ENCODE data around the gene CCDC148.
"Not testable (repeated sequence)": the region's sequence is repeated elsewhere in the genome, so short reads cannot be mapped to it uniquely, and the experiment has no call there.

Gene CCDC148

DNA sequence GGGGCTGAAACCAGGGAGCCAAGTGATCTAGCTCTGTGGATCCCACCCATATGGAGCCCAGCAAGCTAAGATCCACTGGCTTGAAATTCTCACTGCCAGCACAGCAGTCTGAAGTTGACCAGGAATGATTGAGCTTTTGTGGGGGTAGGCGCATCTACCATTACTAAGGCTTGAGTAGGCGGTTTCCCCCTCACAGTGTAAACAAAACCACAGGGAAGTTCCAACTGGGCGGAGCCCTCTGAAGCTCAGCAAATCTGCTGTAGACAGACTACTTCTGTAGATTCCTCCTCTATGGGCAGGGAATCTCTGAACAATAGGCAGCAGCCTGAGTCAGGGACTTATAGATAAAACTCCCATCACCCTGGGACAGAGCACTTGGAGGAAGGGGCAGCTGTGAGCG lies 96.7 kb downstream of the CCDC148 start:
- peaks cover 4% of the 10 kb centered on the region for H3K79me2 ChIP-seq
- no peak overlapping the region for H3K4me2 ChIP-seq (ENCODE audit: low read length)
- H3K27ac ChIP-seq, result no peak overlapping the region
- no peaks in the 10 kb centered on the region for H3K36me3 ChIP-seq (ENCODE audit: control insufficient read depth, insufficient read depth, low read length)
- H3K9me3 ChIP-seq (ENCODE audit: control insufficient read depth, low read length), result no peaks in the 10 kb centered on the region
- TF ChIP-seq, protein P1, sequence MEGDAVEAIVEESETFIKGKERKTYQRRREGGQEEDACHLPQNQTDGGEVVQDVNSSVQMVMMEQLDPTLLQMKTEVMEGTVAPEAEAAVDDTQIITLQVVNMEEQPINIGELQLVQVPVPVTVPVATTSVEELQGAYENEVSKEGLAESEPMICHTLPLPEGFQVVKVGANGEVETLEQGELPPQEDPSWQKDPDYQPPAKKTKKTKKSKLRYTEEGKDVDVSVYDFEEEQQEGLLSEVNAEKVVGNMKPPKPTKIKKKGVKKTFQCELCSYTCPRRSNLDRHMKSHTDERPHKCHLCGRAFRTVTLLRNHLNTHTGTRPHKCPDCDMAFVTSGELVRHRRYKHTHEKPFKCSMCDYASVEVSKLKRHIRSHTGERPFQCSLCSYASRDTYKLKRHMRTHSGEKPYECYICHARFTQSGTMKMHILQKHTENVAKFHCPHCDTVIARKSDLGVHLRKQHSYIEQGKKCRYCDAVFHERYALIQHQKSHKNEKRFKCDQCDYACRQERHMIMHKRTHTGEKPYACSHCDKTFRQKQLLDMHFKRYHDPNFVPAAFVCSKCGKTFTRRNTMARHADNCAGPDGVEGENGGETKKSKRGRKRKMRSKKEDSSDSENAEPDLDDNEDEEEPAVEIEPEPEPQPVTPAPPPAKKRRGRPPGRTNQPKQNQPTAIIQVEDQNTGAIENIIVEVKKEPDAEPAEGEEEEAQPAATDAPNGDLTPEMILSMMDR (IDR thresholded peaks at IDR 0.05), result no peak
- no peaks in the 10 kb centered on the region for H3K27me3 ChIP-seq (ENCODE audit: control insufficient read depth, insufficient read depth, low read length)
- H3K4me1 ChIP-seq, result no peaks in the 10 kb centered on the region
- H2AFZ ChIP-seq, result no peak overlapping the region
- H3K4me3 ChIP-seq (ENCODE audit: low read depth, low read length), result no peak overlapping the region
- H3K9ac ChIP-seq, result no peak overlapping the region

DNA sequence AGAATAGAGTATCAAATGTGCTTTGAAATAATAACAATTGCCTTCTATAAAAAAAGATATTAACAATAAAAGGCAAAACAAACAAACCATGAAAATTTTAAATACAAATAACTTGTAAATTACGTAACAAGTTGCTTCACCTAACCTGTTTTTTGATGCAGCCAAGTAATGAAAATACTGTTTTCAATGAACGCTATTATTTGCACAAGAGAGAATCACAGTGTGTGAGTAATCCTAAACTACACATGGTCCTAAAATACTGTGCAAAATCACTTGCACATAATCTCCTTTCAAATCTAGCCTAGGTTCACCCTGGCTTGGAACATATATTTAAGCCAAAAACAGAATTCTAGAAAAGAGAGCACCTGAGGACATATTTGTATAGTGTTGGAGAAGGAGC lies 98.9 kb downstream of the CCDC148 start:
- H3K27me3 ChIP-seq (ENCODE audit: control insufficient read depth, insufficient read depth, low read length), result no peaks in the 10 kb centered on the region
- H3K9ac ChIP-seq, result no peak overlapping the region
- peaks cover 4% of the 10 kb centered on the region for H3K79me2 ChIP-seq
- no peaks in the 10 kb centered on the region for H3K36me3 ChIP-seq (ENCODE audit: control insufficient read depth, insufficient read depth, low read length)
- H3K4me1 ChIP-seq, result no peaks in the 10 kb centered on the region
- H3K9me3 ChIP-seq (ENCODE audit: control insufficient read depth, low read length), result no peaks in the 10 kb centered on the region
- no peak overlapping the region for H3K4me3 ChIP-seq (ENCODE audit: low read depth, low read length)
- TF ChIP-seq, protein P1 (IDR thresholded peaks at IDR 0.05), result no peak
- no peak overlapping the region for H3K4me2 ChIP-seq (ENCODE audit: low read length)
- no peak overlapping the region for H2AFZ ChIP-seq
- no peak overlapping the region for H3K27ac ChIP-seq

DNA sequence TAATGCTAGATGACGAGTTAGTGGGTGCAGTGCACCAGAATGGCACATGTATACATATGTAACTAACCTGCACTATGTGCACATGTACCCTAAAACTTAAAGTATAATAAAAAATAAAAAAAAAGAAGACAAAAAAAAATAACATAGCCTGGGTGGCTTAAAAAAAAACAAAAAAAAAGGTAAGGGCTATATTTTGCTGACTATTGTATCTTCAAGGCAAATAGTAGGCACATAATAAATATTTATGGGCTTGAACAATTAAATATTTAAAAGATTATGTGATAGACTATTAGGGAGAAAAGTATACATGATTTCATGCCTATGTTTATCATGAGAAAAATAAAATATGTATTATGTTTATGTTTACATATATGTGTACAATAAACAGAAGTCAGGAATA lies 99.4 kb downstream of the CCDC148 start:
- H3K27me3 ChIP-seq (ENCODE audit: control insufficient read depth, insufficient read depth, low read length), result no peaks in the 10 kb centered on the region
- peaks cover 1% of the 10 kb centered on the region for H3K79me2 ChIP-seq
- H3K9ac ChIP-seq, result no peak overlapping the region
- H3K4me2 ChIP-seq (ENCODE audit: low read length), result no peak overlapping the region
- H3K27ac ChIP-seq, result no peak overlapping the region
- H3K36me3 ChIP-seq (ENCODE audit: control insufficient read depth, insufficient read depth, low read length), result no peaks in the 10 kb centered on the region
- no peaks in the 10 kb centered on the region for H3K4me1 ChIP-seq
- TF ChIP-seq, protein P1 (IDR thresholded peaks at IDR 0.05), result no peak
- H2AFZ ChIP-seq, result no peak overlapping the region
- no peak overlapping the region for H3K4me3 ChIP-seq (ENCODE audit: low read depth, low read length)
- H3K9me3 ChIP-seq (ENCODE audit: control insufficient read depth, low read length), result no peaks in the 10 kb centered on the region

DNA sequence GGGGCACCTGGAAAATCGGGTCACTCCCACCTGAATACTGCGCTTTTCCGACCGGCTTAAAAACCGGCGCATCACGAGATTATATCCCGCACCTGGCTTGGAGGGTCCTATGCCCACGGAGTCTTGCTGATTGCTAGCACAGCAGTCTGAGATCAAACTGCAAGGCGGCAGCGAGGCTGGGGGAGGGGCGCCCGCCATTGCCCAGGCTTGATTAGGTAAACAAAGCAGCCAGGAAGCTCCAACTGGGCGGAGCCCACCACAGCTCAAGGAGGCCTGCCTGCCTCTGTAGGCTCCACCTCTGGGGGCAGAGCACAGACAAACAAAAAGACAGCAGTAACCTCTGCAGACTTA lies 105.1 kb downstream of the CCDC148 start:
- H3K4me1 ChIP-seq; H2AFZ ChIP-seq; H3K4me2 ChIP-seq (ENCODE audit: low read length); H3K4me3 ChIP-seq (ENCODE audit: low read depth, low read length); H3K27ac ChIP-seq; H3K36me3 ChIP-seq (ENCODE audit: control insufficient read depth, insufficient read depth, low read length); H3K79me2 ChIP-seq; H3K9ac ChIP-seq; H3K27me3 ChIP-seq (ENCODE audit: control insufficient read depth, insufficient read depth, low read length); H3K9me3 ChIP-seq (ENCODE audit: control insufficient read depth, low read length): not testable (repeated sequence)

DNA sequence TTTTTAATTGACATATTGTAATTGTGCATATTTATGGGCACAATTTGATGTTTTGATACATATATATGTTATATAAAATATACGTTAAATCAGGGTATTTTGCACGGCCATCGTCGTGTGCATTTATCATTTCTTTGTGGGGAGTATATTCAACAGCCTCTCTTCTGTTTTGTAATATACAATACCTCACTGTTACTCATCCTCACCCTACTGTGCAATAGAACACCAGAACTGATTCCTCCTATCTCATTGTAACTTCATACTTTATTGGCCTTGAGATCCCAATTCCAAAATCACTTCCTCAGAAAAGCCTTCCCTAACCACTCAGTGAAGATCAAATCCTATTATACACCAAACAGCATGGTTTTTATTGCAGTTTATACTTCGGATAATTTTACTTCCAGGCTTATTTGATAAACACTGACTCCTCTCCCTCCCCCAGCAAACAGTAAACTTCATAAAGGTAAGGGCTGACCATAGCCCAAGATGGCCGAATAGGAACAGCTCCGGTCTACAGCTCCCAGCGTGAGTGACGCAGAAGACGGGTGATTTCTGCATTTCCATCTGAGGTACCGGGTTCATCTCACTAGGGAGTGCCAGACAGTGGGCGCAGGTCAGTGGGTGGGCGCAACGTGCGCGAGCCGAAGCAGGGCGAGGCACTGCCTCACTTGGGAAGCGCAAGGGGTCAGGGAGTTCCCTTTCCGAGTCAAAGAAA lies 105.6 kb downstream of the CCDC148 start:
- H3K27me3 ChIP-seq (ENCODE audit: control insufficient read depth, insufficient read depth, low read length); H3K4me2 ChIP-seq (ENCODE audit: low read length); H3K27ac ChIP-seq; H3K79me2 ChIP-seq; H3K4me1 ChIP-seq; H3K4me3 ChIP-seq (ENCODE audit: low read depth, low read length); H3K9me3 ChIP-seq (ENCODE audit: control insufficient read depth, low read length); H3K36me3 ChIP-seq (ENCODE audit: control insufficient read depth, insufficient read depth, low read length); H2AFZ ChIP-seq; H3K9ac ChIP-seq: not testable (repeated sequence)

DNA sequence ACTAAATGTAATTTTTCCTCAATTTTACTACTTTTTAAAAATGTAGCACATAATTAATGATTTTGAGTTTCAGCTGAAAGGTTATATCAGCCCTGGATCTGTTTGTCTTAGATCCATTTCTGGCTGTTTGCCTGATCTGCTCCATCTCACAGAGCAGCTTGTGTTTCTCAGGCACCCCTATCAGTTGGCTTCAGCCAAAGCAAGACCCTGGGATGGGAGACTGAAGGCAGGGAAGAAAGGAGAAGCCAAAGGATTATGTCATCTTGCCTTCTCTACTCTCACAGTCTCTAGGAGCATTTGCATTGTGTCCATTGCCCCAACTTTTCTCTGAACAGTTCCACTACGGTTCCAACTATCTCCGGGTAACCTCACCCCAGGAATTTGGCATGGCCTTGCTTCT lies 110.5 kb downstream of the CCDC148 start:
- Histone ChIP-seq H2AFZ (no peak overlapping the region), H3K79me2 (no peaks in the 10 kb centered on the region), H3K4me1 (peaks cover 8% of the 10 kb centered on the region), H3K4me3 (ENCODE audit: low read depth, low read length) (no peak overlapping the region), H3K27me3 (ENCODE audit: control insufficient read depth, insufficient read depth, low read length) (no peaks in the 10 kb centered on the region), H3K9ac (no peak overlapping the region), H3K9me3 (ENCODE audit: control insufficient read depth, low read length) (no peaks in the 10 kb centered on the region), H3K4me2 (ENCODE audit: low read length) (no peak overlapping the region), H3K36me3 (ENCODE audit: control insufficient read depth, insufficient read depth, low read length) (no peaks in the 10 kb centered on the region), H3K27ac (no peak overlapping the region)
- TF ChIP-seq, protein P1 (IDR thresholded peaks at IDR 0.05), result no peak

Data from parathyroid adenoma (tissue), 2 donors.